ENCODE measurements around the gene C2CD4D. TPM values are rescaled to one million over a fixed set of nuclear protein-coding genes. Genes with fewer than 3 reads are reported as not detected.

Gene C2CD4D
- total RNA-seq, 1 experiment from 2014 or later, result 0.79 TPM

DNA sequence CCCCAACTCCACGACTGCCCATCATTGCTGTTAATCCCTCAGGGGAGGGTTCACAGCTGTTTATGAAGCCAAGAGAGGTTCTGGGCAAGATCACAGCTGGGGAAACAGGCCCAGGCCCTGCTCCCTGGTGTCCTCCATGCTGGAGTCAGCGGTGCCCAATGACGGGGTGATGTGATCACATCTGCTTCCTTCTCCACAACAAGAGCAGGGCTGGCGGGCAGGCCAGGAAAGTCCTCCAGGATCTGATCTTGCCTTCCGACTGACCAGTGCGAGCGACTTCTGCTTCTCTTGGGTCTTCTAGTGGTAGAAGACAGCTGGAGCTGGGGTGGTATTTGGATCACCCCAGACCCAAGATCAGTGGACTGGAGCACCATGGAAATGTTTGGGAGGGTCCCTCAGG, 33.5 kb downstream of the C2CD4D start:
- Histone ChIP-seq H3K56ac (ENCODE audit: insufficient read length, low read depth, low read length) (no peak overlapping the region), H3K79me2 (ENCODE audit: insufficient read depth, low read length) (no peaks in the 10 kb centered on the region), H3K14ac (ENCODE audit: insufficient read depth, low read length) (no peak overlapping the region), H3K4me1 (ENCODE audit: insufficient read depth, low read length) (no peaks in the 10 kb centered on the region; the same call in 1 of the 2 replicates), H4K91ac (ENCODE audit: insufficient read length, low read depth, low read length) (no peak overlapping the region), H4K5ac (ENCODE audit: insufficient read length, low read depth, low read length) (no peak overlapping the region), H2BK5ac (ENCODE audit: insufficient read length, low read length) (no peak overlapping the region), H3K27me3 (ENCODE audit: insufficient read depth, low read length) (0 out of 2 replicates have a peak, but pooled peaks cover 2% of the 10 kb centered on the region), H3K9ac (ENCODE audit: extremely low read depth, insufficient read length, low read length) (no peak overlapping the region), H4K8ac (replicated peaks; ENCODE audit: insufficient read length, low read depth, low read length) (no peak overlapping the region), H3K27ac (ENCODE audit: insufficient read length, low read depth, low read length) (no peak overlapping the region), H3K79me1 (ENCODE audit: insufficient read depth, low read depth, low read length, poor library complexity, severe bottlenecking) (no peaks in the 10 kb centered on the region), H3K9me3 (ENCODE audit: control insufficient read depth, low read depth, low read length) (no peaks in the 10 kb centered on the region), H4K20me1 (ENCODE audit: control insufficient read depth, insufficient read depth, insufficient read length) (no peaks in the 10 kb centered on the region), H2AK5ac (ENCODE audit: insufficient read length, low read length) (no peak overlapping the region), H3K4me2 (ENCODE audit: insufficient read depth, insufficient read length, low read length) (no peak overlapping the region), H3K23me2 (ENCODE audit: insufficient read length, low read depth, low read length, poor library complexity, severe bottlenecking) (no peaks in the 10 kb centered on the region), H2AFZ (ENCODE audit: low read length) (no peak overlapping the region), H3K23ac (ENCODE audit: insufficient read length, low read depth, low read length) (no peak overlapping the region), H2BK20ac (ENCODE audit: low read depth, low read length, poor library complexity, severe bottlenecking) (no peak overlapping the region), H3T11ph (ENCODE audit: low read length) (no peak overlapping the region), H3K4ac (ENCODE audit: low read depth, low read length) (no peak overlapping the region), H2BK12ac (ENCODE audit: insufficient read length, low read depth, low read length) (no peak overlapping the region), H3K18ac (ENCODE audit: insufficient read length, low read depth, low read length) (no peak overlapping the region), H2BK15ac (ENCODE audit: low read depth, low read length) (no peak overlapping the region), H2BK120ac (ENCODE audit: low read depth, low read length, poor library complexity, severe bottlenecking) (no peak overlapping the region)
- no CpG with 5 or more reads among the region's 7 CpGs for WGBS (ENCODE audit: extremely low coverage, insufficient read length, low lambda C conversion rate)
- H3K9me3 Mint-ChIP-seq, result no peaks in the 10 kb centered on the region
- peaks cover 8% of the 10 kb centered on the region for H3K27me3 Mint-ChIP-seq (ENCODE audit: low read depth)
- H3K36me3 Mint-ChIP-seq (ENCODE audit: insufficient read depth in 1 of 3, low read depth in 3 of 3), result no peaks in the 10 kb centered on the region
- DNase-seq, result no peak
- TF ChIP-seq, protein P1, sequence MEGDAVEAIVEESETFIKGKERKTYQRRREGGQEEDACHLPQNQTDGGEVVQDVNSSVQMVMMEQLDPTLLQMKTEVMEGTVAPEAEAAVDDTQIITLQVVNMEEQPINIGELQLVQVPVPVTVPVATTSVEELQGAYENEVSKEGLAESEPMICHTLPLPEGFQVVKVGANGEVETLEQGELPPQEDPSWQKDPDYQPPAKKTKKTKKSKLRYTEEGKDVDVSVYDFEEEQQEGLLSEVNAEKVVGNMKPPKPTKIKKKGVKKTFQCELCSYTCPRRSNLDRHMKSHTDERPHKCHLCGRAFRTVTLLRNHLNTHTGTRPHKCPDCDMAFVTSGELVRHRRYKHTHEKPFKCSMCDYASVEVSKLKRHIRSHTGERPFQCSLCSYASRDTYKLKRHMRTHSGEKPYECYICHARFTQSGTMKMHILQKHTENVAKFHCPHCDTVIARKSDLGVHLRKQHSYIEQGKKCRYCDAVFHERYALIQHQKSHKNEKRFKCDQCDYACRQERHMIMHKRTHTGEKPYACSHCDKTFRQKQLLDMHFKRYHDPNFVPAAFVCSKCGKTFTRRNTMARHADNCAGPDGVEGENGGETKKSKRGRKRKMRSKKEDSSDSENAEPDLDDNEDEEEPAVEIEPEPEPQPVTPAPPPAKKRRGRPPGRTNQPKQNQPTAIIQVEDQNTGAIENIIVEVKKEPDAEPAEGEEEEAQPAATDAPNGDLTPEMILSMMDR (conservative IDR thresholded peaks at IDR 0.05), result no peak
- H3K27ac Mint-ChIP-seq, result peak overlapping the region in 1 of 3 experiments; percentile 95; a peak in 2 of 7 replicates
- peaks cover 13 to 17% of the 10 kb centered on the region in 2 experiments for H3K4me1 Mint-ChIP-seq
- H3K4me3 Mint-ChIP-seq, result no peak overlapping the region

Data from H9 (cell line).